WTC11 (cell line): ENCODE data around the gene CELF2. TPM values are rescaled to one million over a fixed set of nuclear protein-coding genes. Genes with fewer than 3 reads are reported as not detected.

Experiments used
- ATAC-seq: fragments of 200-7000 bp; cut with Tn5 transposase; 2 replicates; pipeline ENCODE4 v1.10.0; 2021; ENCODE audit warnings: mild to moderate bottlenecking, moderate library complexity
- CTCF ChIA-PET: fragments of 300-600 bp; sonication (Branson Sonifier 250); formaldehyde crosslinking; loops from one replicate; lab custom pipeline; 2021; ENCODE audit warnings: antibody characterized with exemption; lab: Charles Lee
- POLR2A ChIA-PET: fragments of 350-600 bp; sonication (Branson Sonifier 250); formaldehyde crosslinking; loops from one replicate; lab custom pipeline; 2021; ENCODE audit warnings: antibody characterized with exemption; lab: Charles Lee
- DNase-seq: peaks from one replicate; pipeline ENCODE4 v3.0.0; 2021; ENCODE audit warnings: low spot score
- H3K27ac Mint-ChIP-seq: 2 replicates; pipeline ENCODE4 v1.8.0; 2021; ENCODE audit warnings: mixed read lengths
- H3K27me3 Mint-ChIP-seq: 2 replicates; pipeline ENCODE4 v1.8.0; 2021; ENCODE audit warnings: low read depth, mild to moderate bottlenecking, moderate library complexity, mixed read lengths
- H3K36me3 Mint-ChIP-seq: 2 replicates; pipeline ENCODE4 v1.8.0; 2021; ENCODE audit warnings: mixed read lengths
- H3K4me1 Mint-ChIP-seq: 2 replicates; pipeline ENCODE4 v1.8.0; 2022; ENCODE audit warnings: mixed read lengths
- H3K4me3 Mint-ChIP-seq: 2 replicates; pipeline ENCODE4 v1.8.0; 2021; ENCODE audit warnings: mild to moderate bottlenecking, moderate library complexity, mixed read lengths
- H3K9me3 Mint-ChIP-seq: 2 replicates; pipeline ENCODE4 v1.8.0; 2021; ENCODE audit warnings: mixed read lengths
- ARID4B ChIP-seq: sonication (generic); formaldehyde crosslinking; IDR thresholded peaks from 2 replicates; pipeline ENCODE4 v1.8.0; 2023; ENCODE audit warnings: missing genetic modification reagents, mild to moderate bottlenecking, borderline replicate concordance
- ATF1 ChIP-seq: sonication (generic); formaldehyde crosslinking; IDR thresholded peaks from 2 replicates; pipeline ENCODE4 v1.8.1; 2023; ENCODE audit warnings: mild to moderate bottlenecking, moderate library complexity, missing genetic modification reagents
- CREB1 ChIP-seq: sonication (generic); formaldehyde crosslinking; IDR thresholded peaks from 2 replicates; pipeline ENCODE4 v1.8.0; 2023; ENCODE audit warnings: mild to moderate bottlenecking, missing genetic modification reagents
- ESRRA ChIP-seq: sonication (generic); formaldehyde crosslinking; IDR thresholded peaks from 2 replicates; pipeline ENCODE4 v1.8.1; 2022; ENCODE audit warnings: mild to moderate bottlenecking, missing genetic modification reagents, borderline replicate concordance
- ETV6 ChIP-seq: sonication (generic); formaldehyde crosslinking; IDR thresholded peaks from 2 replicates; pipeline ENCODE4 v1.8.1; 2022; ENCODE audit warnings: mild to moderate bottlenecking, missing genetic modification reagents
- FOXP1 ChIP-seq: sonication (generic); formaldehyde crosslinking; IDR thresholded peaks from 2 replicates; pipeline ENCODE4 v1.8.0; 2022; ENCODE audit warnings: missing genetic modification reagents, mild to moderate bottlenecking, moderate library complexity, borderline replicate concordance
- GABPB1 ChIP-seq: sonication (generic); formaldehyde crosslinking; IDR thresholded peaks from 2 replicates; pipeline ENCODE4 v1.8.1; 2023; ENCODE audit warnings: mild to moderate bottlenecking, missing genetic modification reagents
- GTF2I ChIP-seq: fragments of 250-450 bp; sonication (Bioruptor Pico); conservative IDR thresholded peaks from 2 replicates; pipeline ENCODE4 v1.4.0; 2021; ENCODE audit warnings: mild to moderate bottlenecking
- IRF1 ChIP-seq: sonication (generic); formaldehyde crosslinking; IDR thresholded peaks from 2 replicates; pipeline ENCODE4 v1.8.0; 2023; ENCODE audit warnings: missing genetic modification reagents
- JUN ChIP-seq: sonication (generic); formaldehyde crosslinking; IDR thresholded peaks from 2 replicates; pipeline ENCODE4 v1.8.0; 2023; ENCODE audit warnings: mild to moderate bottlenecking, missing genetic modification reagents
- MYBL2 ChIP-seq: sonication (generic); formaldehyde crosslinking; IDR thresholded peaks from 2 replicates; pipeline ENCODE4 v1.8.1; 2023; ENCODE audit warnings: mild to moderate bottlenecking, moderate library complexity, missing genetic modification reagents
- PREB ChIP-seq: sonication (generic); formaldehyde crosslinking; IDR thresholded peaks from 2 replicates; pipeline ENCODE4 v1.8.1; 2022; ENCODE audit warnings: mild to moderate bottlenecking, missing genetic modification reagents, moderate library complexity, borderline replicate concordance
- TP53 ChIP-seq: sonication (generic); formaldehyde crosslinking; IDR thresholded peaks from 2 replicates; pipeline ENCODE4 v1.8.1; 2023; ENCODE audit warnings: mild to moderate bottlenecking, missing genetic modification reagents
- ZNF263 ChIP-seq: sonication (generic); formaldehyde crosslinking; IDR thresholded peaks from 2 replicates; pipeline ENCODE4 v1.8.1; 2022; ENCODE audit warnings: low read depth, mild to moderate bottlenecking, moderate library complexity, missing genetic modification reagents
- ZNF416 ChIP-seq: fragments of 250-450 bp; sonication (Bioruptor Pico); IDR thresholded peaks from 2 replicates; pipeline ENCODE4 v1.9.0; 2021; ENCODE audit warnings: mild to moderate bottlenecking, inconsistent platforms
- total RNA-seq: library from RNA; stranded (reverse); gene quantifications from 3 replicates; pipeline ENCODE4 v1.2.3, GENCODE V29; 2021
- TF ChIP-seq, protein P1 (sequence below): sonication (generic); formaldehyde crosslinking; IDR thresholded peaks from 2 replicates; pipeline ENCODE4 v1.8.1; 2022; ENCODE audit warnings: mild to moderate bottlenecking, moderate library complexity, missing genetic modification reagents
- TF ChIP-seq, protein P2 (sequence below): sonication (generic); formaldehyde crosslinking; conservative IDR thresholded peaks from 2 replicates; pipeline ENCODE4 v1.8.1; 2022; ENCODE audit warnings: mild to moderate bottlenecking, missing genetic modification reagents
- TF ChIP-seq, protein P3 (sequence below): sonication (generic); formaldehyde crosslinking; IDR thresholded peaks from 2 replicates; pipeline ENCODE4 v1.8.0; 2022; ENCODE audit warnings: mild to moderate bottlenecking, missing genetic modification reagents
- TF ChIP-seq, protein P4 (sequence below): sonication (generic); formaldehyde crosslinking; IDR thresholded peaks from 2 replicates; pipeline ENCODE4 v1.8.1; 2023; ENCODE audit warnings: mild to moderate bottlenecking, missing genetic modification reagents, moderate library complexity
- TF ChIP-seq, protein P5 (sequence below): sonication (generic); formaldehyde crosslinking; IDR thresholded peaks from 2 replicates; pipeline ENCODE4 v1.8.1; 2022; ENCODE audit warnings: missing genetic modification reagents, borderline replicate concordance

CELF2 gene
- total RNA-seq, 1 experiment from 2014 or later, result 24.6 TPM

DNA sequence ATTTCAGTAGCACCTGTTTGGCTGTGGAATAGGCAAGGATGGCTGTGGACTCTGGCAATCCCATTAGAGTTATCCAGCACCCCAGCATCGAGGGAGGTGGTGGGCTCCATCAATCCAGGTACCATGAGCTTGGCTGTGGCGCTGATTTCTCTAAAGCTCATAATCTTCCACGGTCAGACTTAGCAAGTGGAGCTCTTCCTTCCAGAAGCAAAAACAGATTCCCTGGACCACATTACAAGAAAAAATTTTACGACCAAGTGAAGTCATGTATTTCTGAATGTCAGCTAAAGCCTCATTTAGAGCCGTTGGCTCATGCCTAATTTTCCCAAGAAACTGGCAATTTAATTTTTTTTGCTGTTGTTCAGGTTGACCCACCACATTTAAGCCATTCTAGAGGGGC, 135.1 kb downstream of the CELF2 start (continued):
- no peak for TF ChIP-seq ARID4B (CRISPR knock-in tag)

DNA sequence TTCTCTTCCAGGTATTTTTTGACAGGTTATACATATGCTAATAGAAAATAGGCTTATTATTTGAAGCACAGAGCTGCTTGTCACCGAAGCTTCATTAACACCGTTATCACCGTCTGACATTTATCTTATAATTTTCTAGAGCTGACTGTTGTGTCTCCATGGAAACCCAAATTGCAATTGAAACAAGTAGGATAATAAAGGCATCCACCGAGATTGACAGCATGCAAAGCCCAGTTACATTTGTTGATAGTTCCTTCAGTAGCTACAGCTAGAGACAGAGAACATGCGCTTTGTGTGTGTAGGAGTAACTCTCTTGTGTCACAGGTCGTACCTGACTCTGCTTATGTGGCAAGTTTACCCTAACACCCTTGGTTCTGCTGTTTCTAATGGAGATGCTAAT, 135.6 kb downstream of the CELF2 start:
- ChIA-PET CTCF (interaction anchor here (1.8 kb wide), 1 partner anchor 12 kb away, joined by 7 read pairs; no protein-coding TSS in a partner anchor), POLR2A (interaction anchor here (1.4 kb wide), 1 partner anchor 12 kb away, joined by 6 read pairs; no protein-coding TSS in a partner anchor)
- no peak for ATAC-seq
- TF ChIP-seq, protein P1, sequence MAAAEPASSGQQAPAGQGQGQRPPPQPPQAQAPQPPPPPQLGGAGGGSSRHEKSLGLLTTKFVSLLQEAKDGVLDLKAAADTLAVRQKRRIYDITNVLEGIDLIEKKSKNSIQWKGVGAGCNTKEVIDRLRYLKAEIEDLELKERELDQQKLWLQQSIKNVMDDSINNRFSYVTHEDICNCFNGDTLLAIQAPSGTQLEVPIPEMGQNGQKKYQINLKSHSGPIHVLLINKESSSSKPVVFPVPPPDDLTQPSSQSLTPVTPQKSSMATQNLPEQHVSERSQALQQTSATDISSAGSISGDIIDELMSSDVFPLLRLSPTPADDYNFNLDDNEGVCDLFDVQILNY (CRISPR knock-in tag), result no peak
- TF ChIP-seq GABPB1 (CRISPR knock-in tag) (no peak), ETV6 (CRISPR knock-in tag) (no peak), ATF1 (CRISPR knock-in tag) (no peak), GTF2I (CRISPR knock-in tag) (no peak), IRF1 (CRISPR knock-in tag) (no peak), JUN (no peak)
- TF ChIP-seq, protein P2, sequence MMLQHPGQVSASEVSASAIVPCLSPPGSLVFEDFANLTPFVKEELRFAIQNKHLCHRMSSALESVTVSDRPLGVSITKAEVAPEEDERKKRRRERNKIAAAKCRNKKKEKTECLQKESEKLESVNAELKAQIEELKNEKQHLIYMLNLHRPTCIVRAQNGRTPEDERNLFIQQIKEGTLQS (CRISPR knock-in tag), result no peak
- TF ChIP-seq, protein P3, sequence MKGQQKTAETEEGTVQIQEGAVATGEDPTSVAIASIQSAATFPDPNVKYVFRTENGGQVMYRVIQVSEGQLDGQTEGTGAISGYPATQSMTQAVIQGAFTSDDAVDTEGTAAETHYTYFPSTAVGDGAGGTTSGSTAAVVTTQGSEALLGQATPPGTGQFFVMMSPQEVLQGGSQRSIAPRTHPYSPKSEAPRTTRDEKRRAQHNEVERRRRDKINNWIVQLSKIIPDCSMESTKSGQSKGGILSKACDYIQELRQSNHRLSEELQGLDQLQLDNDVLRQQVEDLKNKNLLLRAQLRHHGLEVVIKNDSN (CRISPR knock-in tag), result no peak
- no peaks in the 10 kb centered on the region for H3K9me3 Mint-ChIP-seq
- H3K36me3 Mint-ChIP-seq, result no peaks in the 10 kb centered on the region
- H3K4me1 Mint-ChIP-seq, result peaks cover 71% of the 10 kb centered on the region
- H3K27me3 Mint-ChIP-seq, result no peaks in the 10 kb centered on the region
- H3K4me3 Mint-ChIP-seq, result no peak overlapping the region
- DNase-seq, result no peak
- H3K27ac Mint-ChIP-seq, result no peak overlapping the region

DNA sequence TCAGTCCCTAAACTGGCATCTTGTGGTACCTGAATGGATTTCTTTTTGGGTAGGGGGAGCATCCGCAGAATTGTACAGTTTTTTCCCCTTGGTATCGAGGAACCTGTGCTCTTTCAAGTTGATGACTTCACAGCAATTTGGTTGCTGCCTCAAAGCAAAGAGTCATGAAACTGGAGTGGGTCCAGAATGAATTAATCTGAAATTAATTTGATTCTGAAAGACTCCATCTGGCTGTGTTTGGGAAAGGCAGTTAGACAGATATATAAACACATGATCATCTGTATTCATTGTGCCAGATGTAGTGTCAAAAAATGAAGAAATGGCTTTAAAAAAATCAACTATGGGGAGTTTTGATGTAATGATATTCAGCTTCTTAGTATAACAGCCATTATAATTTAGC, 136.1 kb downstream of the CELF2 start:
- Mint-ChIP-seq H3K4me1 (peaks cover 71% of the 10 kb centered on the region), H3K27me3 (no peaks in the 10 kb centered on the region), H3K4me3 (no peak overlapping the region), H3K36me3 (no peaks in the 10 kb centered on the region), H3K9me3 (no peaks in the 10 kb centered on the region), H3K27ac (no peak overlapping the region)
- ATAC-seq (no peak), DNase-seq (no peak)
- POLR2A ChIA-PET, result interaction anchor here (1.4 kb wide), 1 partner anchor 11 kb away, joined by 6 read pairs; no protein-coding TSS in a partner anchor
- CTCF ChIA-PET, result interaction anchor here (1.8 kb wide), 1 partner anchor 11 kb away, joined by 7 read pairs; no protein-coding TSS in a partner anchor
- TF ChIP-seq, protein P4, sequence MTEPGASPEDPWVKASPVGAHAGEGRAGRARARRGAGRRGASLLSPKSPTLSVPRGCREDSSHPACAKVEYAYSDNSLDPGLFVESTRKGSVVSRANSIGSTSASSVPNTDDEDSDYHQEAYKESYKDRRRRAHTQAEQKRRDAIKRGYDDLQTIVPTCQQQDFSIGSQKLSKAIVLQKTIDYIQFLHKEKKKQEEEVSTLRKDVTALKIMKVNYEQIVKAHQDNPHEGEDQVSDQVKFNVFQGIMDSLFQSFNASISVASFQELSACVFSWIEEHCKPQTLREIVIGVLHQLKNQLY (CRISPR knock-in tag), result no peak
- TF ChIP-seq MYBL2 (CRISPR knock-in tag), result no peak
- TF ChIP-seq, protein P5, sequence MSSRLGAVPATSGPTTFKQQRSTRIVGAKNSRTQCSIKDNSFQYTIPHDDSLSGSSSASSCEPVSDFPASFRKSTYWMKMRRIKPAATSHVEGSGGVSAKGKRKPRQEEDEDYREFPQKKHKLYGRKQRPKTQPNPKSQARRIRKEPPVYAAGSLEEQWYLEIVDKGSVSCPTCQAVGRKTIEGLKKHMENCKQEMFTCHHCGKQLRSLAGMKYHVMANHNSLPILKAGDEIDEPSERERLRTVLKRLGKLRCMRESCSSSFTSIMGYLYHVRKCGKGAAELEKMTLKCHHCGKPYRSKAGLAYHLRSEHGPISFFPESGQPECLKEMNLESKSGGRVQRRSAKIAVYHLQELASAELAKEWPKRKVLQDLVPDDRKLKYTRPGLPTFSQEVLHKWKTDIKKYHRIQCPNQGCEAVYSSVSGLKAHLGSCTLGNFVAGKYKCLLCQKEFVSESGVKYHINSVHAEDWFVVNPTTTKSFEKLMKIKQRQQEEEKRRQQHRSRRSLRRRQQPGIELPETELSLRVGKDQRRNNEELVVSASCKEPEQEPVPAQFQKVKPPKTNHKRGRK (CRISPR knock-in tag), result no peak
- TF ChIP-seq ZNF263, result no peak
- no peak for TF ChIP-seq FOXP1 (CRISPR knock-in tag)
- no peak for TF ChIP-seq CREB1
- TF ChIP-seq TP53, result no peak
- TF ChIP-seq ESRRA (CRISPR knock-in tag), result no peak
- no peak for TF ChIP-seq ATF1 (CRISPR knock-in tag)
- no peak for TF ChIP-seq PREB (CRISPR knock-in tag)
- no peak for TF ChIP-seq ZNF416 (CRISPR knock-in tag)
